Measurements from ENCODE around the gene ABCA10. TPM values are rescaled to one million over a fixed set of nuclear protein-coding genes. Genes with fewer than 3 reads are reported as not detected.

ABCA10 gene
- polyA plus RNA-seq, 1 donor: 9.5 TPM

DNA sequence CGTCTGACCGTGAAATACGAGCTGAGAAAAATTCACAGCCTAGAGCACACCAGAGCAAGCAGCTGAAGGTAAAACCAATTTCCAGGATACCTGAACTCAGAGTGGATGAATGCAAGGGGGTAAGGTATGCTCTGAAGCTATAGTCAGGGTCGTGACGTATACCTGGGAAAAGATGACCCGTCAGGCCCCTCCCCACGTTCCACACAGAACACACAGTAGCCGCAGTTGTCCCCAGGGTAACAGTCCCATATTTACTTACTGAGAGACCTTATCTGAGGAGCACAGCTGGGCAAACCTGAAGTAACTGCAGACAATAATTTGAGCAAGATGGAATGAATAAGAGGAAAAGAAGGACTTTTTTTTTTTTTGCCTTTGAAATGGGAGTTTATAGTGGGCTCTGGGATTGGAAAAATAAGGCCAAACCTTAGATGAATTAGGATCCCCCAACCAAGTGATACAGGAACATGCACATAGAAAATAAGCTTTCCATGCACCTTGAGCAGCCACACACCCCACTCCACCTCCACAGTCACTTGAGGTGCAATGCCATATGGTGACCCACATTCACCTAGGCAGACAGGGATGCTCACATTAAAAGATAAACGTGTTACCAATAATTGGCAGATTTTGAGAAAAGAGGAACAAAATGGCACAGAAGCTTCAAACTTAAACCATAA lies 124.9 kb downstream of the ABCA10 start:
- DNase-seq (ENCODE audit: low read depth): no peak

DNA sequence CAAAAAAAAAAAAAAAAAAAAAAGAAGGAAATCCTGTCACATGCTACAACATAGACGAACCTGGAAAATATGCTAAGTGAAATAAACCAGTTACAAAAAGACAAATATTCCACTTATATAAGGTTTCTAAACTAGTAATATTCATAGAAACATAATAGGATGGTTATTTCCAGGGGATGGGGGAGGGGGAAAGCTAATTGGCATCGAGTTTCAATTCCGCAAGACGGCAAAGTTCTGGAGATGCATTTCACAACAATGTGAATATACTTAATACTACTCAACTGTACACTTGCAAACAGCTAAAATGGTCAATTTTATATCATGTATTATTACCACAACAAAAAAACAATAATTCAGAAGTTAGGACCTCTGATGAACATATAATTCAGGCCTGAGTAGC lies 130.0 kb downstream of the ABCA10 start:
- DNase-seq (ENCODE audit: low read depth): no peak

Other genes starting within 250 kb of the ABCA10 start
- 15.6 TPM for gene ABCA9, start 167.9 kb downstream of the ABCA10 start, polyA plus RNA-seq (ENCODE audit: insufficient read length)
- gene ABCA6, start 86.9 kb downstream of the ABCA10 start, polyA plus RNA-seq (ENCODE audit: insufficient read length): 15.5 TPM
- 25.2 TPM for gene ABCA5, start 98.3 kb upstream of the ABCA10 start, polyA plus RNA-seq (ENCODE audit: insufficient read length)
- gene MAP2K6, start 185.9 kb upstream of the ABCA10 start, polyA plus RNA-seq (ENCODE audit: insufficient read length): 16.4 TPM

Data from forelimb muscle (tissue), 1 donor.